ENCODE measurements around the gene AK6.
"Not testable (repeated sequence)": the region's sequence is repeated elsewhere in the genome, so short reads cannot be mapped to it uniquely, and the experiment has no call there.

Gene AK6

DNA sequence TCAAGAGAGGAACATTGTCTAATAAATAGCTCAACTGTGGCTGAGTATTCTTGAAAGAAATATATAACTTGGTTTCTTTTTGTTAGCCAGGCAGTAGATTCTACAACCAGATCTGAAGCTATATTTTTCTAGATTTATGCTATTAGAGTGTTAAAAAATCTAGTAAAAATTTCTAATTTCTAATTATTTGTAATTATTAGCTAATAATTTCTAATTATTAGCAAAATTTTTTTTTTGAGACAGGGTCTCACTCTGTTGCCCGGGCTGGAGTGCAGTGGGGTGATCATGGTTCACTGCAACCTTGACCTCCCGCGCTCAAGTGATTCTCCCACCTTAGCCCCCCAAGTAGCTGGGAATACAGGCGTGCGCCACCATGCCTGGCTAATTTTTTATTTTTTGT is 3.1 kb upstream of the AK6 start:
- Histone ChIP-seq H3K36me3 (ENCODE audit: low read depth) (peaks cover 66% of the 10 kb centered on the region), H3K4me1 (ENCODE audit: insufficient read depth, poor library complexity, severe bottlenecking) (peaks cover 26% of the 10 kb centered on the region), H3K4me3 (ENCODE audit: severe bottlenecking) (no peak overlapping the region), H3K27ac (ENCODE audit: poor library complexity, severe bottlenecking) (no peak overlapping the region), H3K9me3 (ENCODE audit: severe bottlenecking) (no peaks in the 10 kb centered on the region), H3K27me3 (ENCODE audit: insufficient read depth, poor library complexity, severe bottlenecking) (no peaks in the 10 kb centered on the region)
- DNase-seq (ENCODE audit: low spot score), result no peak
- no peak for ATAC-seq (ENCODE audit: low read depth)
- TF ChIP-seq, protein P1, sequence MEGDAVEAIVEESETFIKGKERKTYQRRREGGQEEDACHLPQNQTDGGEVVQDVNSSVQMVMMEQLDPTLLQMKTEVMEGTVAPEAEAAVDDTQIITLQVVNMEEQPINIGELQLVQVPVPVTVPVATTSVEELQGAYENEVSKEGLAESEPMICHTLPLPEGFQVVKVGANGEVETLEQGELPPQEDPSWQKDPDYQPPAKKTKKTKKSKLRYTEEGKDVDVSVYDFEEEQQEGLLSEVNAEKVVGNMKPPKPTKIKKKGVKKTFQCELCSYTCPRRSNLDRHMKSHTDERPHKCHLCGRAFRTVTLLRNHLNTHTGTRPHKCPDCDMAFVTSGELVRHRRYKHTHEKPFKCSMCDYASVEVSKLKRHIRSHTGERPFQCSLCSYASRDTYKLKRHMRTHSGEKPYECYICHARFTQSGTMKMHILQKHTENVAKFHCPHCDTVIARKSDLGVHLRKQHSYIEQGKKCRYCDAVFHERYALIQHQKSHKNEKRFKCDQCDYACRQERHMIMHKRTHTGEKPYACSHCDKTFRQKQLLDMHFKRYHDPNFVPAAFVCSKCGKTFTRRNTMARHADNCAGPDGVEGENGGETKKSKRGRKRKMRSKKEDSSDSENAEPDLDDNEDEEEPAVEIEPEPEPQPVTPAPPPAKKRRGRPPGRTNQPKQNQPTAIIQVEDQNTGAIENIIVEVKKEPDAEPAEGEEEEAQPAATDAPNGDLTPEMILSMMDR (IDR thresholded peaks at IDR 0.05; ENCODE audit: poor library complexity, severe bottlenecking), result no peak

GRCh38 chr5:69370335-69370734 is 1.0 kb upstream of the AK6 start:
- Histone ChIP-seq H3K4me3 (ENCODE audit: severe bottlenecking) (peak overlapping the region; percentile 69), H3K36me3 (ENCODE audit: low read depth) (peaks cover 68% of the 10 kb centered on the region), H3K4me1 (ENCODE audit: insufficient read depth, poor library complexity, severe bottlenecking) (peaks cover 26% of the 10 kb centered on the region), H3K27ac (ENCODE audit: poor library complexity, severe bottlenecking) (peak overlapping the region; percentile 71)
- ATAC-seq (ENCODE audit: low read depth); DNase-seq (ENCODE audit: low spot score); H3K27me3 ChIP-seq (ENCODE audit: insufficient read depth, poor library complexity, severe bottlenecking); H3K9me3 ChIP-seq (ENCODE audit: severe bottlenecking): not testable (repeated sequence)

- DNase-seq (ENCODE audit: low spot score), result no peak
Observed at GRCh38 chr5:69368458-69369339, 621 bp downstream of the AK6 start.

DNA sequence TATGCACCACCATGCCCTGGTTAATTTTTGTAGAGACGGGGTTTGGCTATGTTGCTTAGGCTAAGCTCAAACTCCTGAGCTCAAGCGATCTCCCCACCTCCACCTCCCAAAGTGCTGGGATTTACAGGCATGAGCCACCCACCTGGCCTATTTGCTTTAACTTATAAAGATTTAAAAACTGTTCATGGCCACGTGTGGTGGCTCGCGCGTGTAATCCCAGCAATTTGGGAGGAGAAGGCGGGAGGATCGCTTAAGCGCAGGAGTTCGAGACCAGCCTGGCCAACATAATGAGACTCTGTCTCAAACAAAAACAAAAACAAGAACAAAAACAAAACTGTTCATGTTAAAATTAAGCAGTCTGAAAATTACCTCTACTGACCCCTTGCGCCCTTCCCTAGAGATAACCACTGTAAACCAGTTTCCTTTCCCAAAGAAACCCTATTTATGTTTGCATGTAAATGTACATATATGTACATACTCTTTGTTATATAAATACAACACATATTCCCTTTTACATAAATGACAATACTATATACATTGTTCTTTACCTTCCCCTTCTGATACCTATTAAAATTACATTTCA is 1.5 kb downstream of the AK6 start:
- Histone ChIP-seq H3K4me3 (ENCODE audit: severe bottlenecking) (peak overlapping the region; percentile 69), H3K27ac (ENCODE audit: poor library complexity, severe bottlenecking) (no peak overlapping the region), H3K27me3 (ENCODE audit: insufficient read depth, poor library complexity, severe bottlenecking) (no peaks in the 10 kb centered on the region), H3K4me1 (ENCODE audit: insufficient read depth, poor library complexity, severe bottlenecking) (peaks cover 24% of the 10 kb centered on the region), H3K36me3 (ENCODE audit: low read depth) (peaks cover 71% of the 10 kb centered on the region), H3K9me3 (ENCODE audit: severe bottlenecking) (no peaks in the 10 kb centered on the region)
- no peak for DNase-seq (ENCODE audit: low spot score)
- no peak for ATAC-seq (ENCODE audit: low read depth)
- TF ChIP-seq, protein P1 (IDR thresholded peaks at IDR 0.05; ENCODE audit: poor library complexity, severe bottlenecking), result no peak

More at GRCh38 chr5:69368458-69369339, 621 bp downstream of the AK6 start:
- Histone ChIP-seq H3K4me1 (ENCODE audit: insufficient read depth, poor library complexity, severe bottlenecking) (peaks cover 26% of the 10 kb centered on the region), H3K27me3 (ENCODE audit: insufficient read depth, poor library complexity, severe bottlenecking) (no peaks in the 10 kb centered on the region), H3K4me3 (ENCODE audit: severe bottlenecking) (peak overlapping the region; percentile 69), H3K9me3 (ENCODE audit: severe bottlenecking) (no peaks in the 10 kb centered on the region), H3K27ac (ENCODE audit: poor library complexity, severe bottlenecking) (peak overlapping the region; percentile 71), H3K36me3 (ENCODE audit: low read depth) (peaks cover 68% of the 10 kb centered on the region)
- TF ChIP-seq, protein P1 (IDR thresholded peaks at IDR 0.05; ENCODE audit: poor library complexity, severe bottlenecking), result no peak
- peak; percentile 3; the same call in 2 of the 3 replicates for ATAC-seq (ENCODE audit: low read depth)

- no peak overlapping the region for H3K4me3 ChIP-seq (ENCODE audit: severe bottlenecking)
- ATAC-seq (ENCODE audit: low read depth), result no peak
- H3K36me3 ChIP-seq (ENCODE audit: low read depth), result peaks cover 60% of the 10 kb centered on the region
- DNase-seq (ENCODE audit: low spot score), result no peak
- H3K4me1 ChIP-seq (ENCODE audit: insufficient read depth, poor library complexity, severe bottlenecking), result peaks cover 6% of the 10 kb centered on the region
- no peaks in the 10 kb centered on the region for H3K27me3 ChIP-seq (ENCODE audit: insufficient read depth, poor library complexity, severe bottlenecking)
- no peaks in the 10 kb centered on the region for H3K9me3 ChIP-seq (ENCODE audit: severe bottlenecking)
- TF ChIP-seq, protein P1 (IDR thresholded peaks at IDR 0.05; ENCODE audit: poor library complexity, severe bottlenecking), result no peak
- no peak overlapping the region for H3K27ac ChIP-seq (ENCODE audit: poor library complexity, severe bottlenecking)
Observed at GRCh38 chr5:69364850-69365249, 4.5 kb downstream of the AK6 start.
